ENCODE measurements around the gene NOXO1. TPM values are rescaled to one million over a fixed set of nuclear protein-coding genes. Genes with fewer than 3 reads are reported as not detected.

NOXO1 gene
- total RNA-seq, 4 donors from 2014 or later: not detected

- ATAC-seq (ENCODE audit: low FRiP score) (no peak), DNase-seq (ENCODE audit: low spot score) (no peak)
- TF ChIP-seq CTCF (IDR thresholded peaks at IDR 0.05): no peak
Measured at GRCh38 chr16:2026461-2027023, 45.3 kb upstream of the NOXO1 start, which contains the start of gene NHERF2. TSS of gene NHERF2 (plus strand) at chr16:2026902. CDS start at chr16:2027006, 104 bp downstream.

- DNase-seq (ENCODE audit: low spot score) (no peak), ATAC-seq (ENCODE audit: low FRiP score) (no peak)
- no peak for TF ChIP-seq CTCF (IDR thresholded peaks at IDR 0.05)
Measured at GRCh38 chr16:2025878-2026460, 44.7 kb upstream of the NOXO1 start.

- no peak for TF ChIP-seq CTCF (IDR thresholded peaks at IDR 0.05)
- ATAC-seq (ENCODE audit: low FRiP score) (no peak), DNase-seq (ENCODE audit: low spot score) (no peak)
Measured at GRCh38 chr16:2025251-2025650, 44.0 kb upstream of the NOXO1 start.

- ATAC-seq (ENCODE audit: low FRiP score) (no peak), DNase-seq (ENCODE audit: low spot score) (no peak)
- TF ChIP-seq CTCF (IDR thresholded peaks at IDR 0.05): no peak
Measured at GRCh38 chr16:2024032-2024420, 42.8 kb upstream of the NOXO1 start.

GRCh38 chr16:2023092-2024031, 42.1 kb upstream of the NOXO1 start:
- DNase-seq (ENCODE audit: low spot score) (peak; percentile 92), ATAC-seq (ENCODE audit: low FRiP score) (peak; percentile 90)
- peak in 2 of 3 donors; percentile 80 to 92 for TF ChIP-seq CTCF (IDR thresholded peaks at IDR 0.05)

- ATAC-seq (ENCODE audit: low FRiP score): peak; percentile 25
- no peak for DNase-seq (ENCODE audit: low spot score)
- no peak for TF ChIP-seq CTCF (IDR thresholded peaks at IDR 0.05)
Measured at GRCh38 chr16:2022723-2023091, 41.4 kb upstream of the NOXO1 start.

Data from omental fat pad (tissue), 4 donors.